NOMO-1 (cell line): ENCODE results near the gene FGF22.

Experiments
- DNase-seq, 2 experiments: peaks; one replicate each; lab custom pipeline; 2025; ENCODE audit not compliant: unreplicated experiment in 2 of 2; lab: John Stamatoyannopoulos, UW

The FGF22 gene

DNA sequence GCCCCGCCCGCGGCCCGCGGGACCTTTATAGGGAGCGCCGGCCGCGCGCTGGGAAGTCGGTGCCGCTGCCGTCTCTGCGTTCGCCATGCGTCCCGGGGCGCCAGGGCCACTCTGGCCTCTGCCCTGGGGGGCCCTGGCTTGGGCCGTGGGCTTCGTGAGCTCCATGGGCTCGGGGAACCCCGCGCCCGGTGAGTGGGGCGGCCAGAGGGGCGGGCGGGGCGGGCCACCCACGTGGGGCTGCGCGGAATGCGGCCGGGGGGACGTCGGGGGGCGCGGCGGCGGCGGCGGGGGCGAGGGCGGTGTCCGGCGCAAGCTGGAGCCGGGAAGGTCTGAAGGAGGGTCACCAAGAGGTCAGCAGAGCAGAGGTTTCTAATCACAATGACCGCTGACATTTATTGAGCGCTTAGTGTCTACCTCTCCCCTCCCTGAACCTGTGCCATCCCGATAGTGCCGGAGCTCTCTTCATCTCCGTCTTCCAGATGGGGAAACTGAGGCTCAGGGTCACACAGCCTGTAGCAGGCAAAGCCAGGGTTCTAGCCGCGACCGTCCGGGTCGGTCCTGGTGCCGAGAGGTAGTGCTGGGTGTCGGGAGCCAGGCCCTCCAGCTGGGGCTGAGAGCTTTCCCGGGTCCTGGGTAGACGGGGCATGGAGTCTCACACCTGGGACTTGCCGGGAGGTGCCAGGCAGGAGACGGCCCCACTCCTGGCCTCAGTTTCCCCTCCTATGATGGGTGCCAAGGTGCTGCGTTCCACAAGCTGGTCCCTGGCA is 36.8 kb downstream of the FGF22 start, which contains the start of gene FSTL3:
Gene FSTL3 (plus strand): TSS at position 54 of the 767 bp plus-strand sequence. CDS start 32 bp downstream, at position 86.
- no peak for DNase-seq

DNA sequence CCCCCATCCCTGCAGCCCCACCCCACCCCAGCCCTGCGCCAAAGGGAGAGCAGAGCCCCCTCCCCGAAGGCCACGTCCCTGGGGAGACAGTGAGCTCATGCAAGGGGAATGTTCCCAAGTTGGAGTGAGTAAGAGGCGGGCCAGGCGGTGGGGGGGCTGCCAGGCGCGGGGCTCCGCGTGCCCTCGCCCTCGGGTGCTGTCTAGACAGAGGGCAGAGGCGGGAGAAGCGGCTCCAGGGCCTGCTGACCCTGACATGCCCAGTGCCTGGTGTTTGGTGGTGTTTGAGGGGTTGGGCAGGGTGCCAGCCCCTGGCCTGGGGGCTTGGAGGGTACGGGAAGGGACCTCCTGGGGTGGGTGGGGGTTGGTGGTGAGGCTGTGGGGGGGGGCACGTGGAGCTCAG is 37.5 kb downstream of the FGF22 start:
- DNase-seq = no peak

DNA sequence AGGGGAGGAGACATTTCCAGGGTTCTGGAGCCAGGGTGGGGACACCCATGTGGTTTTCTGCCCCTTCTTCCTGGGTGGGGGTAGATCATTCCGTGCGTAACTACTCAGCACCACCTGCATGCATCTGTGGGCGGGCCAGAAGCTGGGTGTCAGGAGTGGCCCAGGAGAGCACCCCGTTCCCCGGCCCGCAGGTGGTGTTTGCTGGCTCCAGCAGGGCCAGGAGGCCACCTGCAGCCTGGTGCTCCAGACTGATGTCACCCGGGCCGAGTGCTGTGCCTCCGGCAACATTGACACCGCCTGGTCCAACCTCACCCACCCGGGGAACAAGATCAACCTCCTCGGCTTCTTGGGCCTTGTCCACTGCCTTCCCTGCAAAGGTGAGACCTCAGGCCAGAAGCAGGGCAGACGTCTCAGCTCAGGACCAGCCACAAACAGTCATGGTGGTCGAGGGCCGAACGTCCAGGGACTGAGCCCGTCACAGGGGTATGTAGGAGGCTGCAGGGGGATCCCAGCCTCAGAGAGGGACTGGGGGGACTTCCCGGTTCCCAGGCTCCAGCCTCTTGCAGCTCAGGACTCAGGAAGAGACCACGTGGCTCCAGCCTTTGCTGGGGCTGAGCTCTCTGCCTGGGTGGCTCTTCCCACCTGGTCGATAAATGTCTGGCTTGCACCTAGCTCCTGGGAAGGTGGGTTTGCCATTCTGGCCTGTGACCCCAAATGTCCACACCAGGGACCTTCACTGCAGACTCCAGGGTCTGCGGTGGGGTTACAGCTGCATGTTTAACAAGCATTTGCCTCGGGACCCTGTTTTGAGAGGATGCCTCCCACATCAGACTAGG is 38.1 kb downstream of the FGF22 start:
- no peak for DNase-seq

DNA sequence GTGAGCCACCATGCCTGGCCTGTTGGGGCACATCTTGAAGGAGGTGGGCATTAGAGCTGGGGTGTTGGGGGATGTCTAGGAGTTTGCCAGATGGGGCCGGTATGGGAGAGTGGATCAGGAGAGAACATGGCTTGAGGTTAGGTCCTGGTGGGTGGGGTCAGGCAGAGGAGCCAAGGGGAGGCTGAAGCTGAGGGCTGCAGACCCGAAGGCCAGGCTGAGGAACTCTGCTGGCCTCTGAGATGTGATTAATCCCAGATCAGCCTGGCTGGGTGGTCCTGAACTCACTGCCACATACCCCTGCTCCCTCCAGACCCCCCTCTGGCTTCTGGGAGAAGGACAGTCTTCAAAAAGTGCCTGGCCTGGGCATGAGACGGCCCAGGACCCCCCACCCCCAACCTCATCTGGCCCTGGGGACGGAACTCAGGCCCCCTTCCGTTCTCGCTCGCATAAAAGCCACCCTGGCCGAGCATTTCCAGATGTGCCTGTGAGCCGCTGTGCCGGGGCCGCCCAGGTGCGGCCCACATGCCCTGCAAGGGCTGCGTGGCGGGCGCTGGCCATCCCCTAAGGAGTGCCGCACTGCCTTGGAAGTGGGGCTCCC is 39.2 kb downstream of the FGF22 start:
- DNase-seq = no peak

DNA sequence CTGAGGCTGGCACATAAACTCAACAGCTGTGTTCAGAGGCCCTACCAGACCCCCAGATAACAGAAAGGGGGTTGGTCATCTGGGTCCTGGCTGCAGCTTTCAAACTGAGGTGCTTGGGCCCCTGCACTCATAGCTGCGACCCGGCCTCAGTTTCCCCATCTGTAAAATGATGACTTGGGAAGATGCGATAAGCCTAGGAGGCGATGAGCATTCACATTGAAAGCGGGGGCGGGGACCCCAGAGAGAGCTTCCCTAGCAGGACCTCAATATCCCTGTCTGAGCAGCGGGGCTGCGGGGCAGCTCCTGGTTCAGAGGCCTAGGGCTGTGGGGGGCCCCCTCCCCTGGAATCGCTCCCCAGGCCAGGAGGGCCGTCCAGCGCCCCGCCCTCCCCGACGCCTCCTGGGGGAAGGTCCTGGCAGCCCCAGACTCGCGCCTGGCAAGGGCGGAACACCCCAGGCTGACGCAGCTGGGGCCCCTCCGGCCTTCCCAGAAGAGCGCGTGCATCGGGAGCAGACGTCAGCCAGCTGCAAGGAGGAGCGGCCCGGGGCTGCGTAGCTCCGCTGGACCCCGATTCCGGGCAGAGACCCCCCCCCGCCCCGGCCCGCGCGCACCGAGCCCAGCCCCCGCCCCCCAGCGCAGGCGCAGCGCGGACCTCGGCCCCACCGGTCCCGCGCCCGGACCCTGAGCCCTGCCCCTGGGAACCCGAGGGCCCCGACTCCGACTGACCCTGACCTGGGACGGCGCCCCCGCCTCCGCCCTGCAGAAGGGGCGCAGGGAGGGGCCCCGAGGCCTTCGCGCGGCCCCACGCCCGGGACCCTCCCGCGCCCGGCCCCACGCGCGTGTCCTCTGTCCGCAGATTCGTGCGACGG is 40.0 kb downstream of the FGF22 start:
- peak; percentile 22 to 24 for DNase-seq

DNA sequence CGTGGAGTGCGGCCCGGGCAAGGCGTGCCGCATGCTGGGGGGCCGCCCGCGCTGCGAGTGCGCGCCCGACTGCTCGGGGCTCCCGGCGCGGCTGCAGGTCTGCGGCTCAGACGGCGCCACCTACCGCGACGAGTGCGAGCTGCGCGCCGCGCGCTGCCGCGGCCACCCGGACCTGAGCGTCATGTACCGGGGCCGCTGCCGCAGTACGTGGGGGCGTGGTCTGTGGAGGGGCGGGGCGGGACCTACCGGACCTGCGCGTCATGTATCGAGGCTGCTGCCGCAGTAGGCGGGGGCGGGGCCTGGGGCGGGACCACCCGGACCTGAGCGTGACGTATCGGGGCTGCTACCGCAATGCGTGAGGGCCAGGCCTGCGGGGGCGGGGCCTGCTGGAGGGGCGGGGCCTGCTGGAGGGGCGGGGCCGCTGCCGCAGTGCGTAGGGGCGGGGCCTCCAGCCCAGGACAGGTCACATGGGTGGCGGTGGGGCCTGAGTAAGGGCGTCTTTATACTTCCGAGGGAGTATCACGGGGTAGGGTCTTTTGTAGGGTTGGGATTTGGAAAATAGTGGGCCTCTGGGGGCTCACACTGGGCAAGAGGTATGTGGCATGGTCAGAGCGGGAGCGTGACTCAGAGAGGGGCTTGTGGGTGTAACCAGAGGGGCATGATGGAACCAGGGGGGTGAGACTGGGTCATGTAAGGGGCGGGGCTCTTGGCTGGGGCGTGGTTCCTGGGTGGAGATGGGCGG is 40.8 kb downstream of the FGF22 start:
- DNase-seq = peak; percentile 95 to 98

DNA sequence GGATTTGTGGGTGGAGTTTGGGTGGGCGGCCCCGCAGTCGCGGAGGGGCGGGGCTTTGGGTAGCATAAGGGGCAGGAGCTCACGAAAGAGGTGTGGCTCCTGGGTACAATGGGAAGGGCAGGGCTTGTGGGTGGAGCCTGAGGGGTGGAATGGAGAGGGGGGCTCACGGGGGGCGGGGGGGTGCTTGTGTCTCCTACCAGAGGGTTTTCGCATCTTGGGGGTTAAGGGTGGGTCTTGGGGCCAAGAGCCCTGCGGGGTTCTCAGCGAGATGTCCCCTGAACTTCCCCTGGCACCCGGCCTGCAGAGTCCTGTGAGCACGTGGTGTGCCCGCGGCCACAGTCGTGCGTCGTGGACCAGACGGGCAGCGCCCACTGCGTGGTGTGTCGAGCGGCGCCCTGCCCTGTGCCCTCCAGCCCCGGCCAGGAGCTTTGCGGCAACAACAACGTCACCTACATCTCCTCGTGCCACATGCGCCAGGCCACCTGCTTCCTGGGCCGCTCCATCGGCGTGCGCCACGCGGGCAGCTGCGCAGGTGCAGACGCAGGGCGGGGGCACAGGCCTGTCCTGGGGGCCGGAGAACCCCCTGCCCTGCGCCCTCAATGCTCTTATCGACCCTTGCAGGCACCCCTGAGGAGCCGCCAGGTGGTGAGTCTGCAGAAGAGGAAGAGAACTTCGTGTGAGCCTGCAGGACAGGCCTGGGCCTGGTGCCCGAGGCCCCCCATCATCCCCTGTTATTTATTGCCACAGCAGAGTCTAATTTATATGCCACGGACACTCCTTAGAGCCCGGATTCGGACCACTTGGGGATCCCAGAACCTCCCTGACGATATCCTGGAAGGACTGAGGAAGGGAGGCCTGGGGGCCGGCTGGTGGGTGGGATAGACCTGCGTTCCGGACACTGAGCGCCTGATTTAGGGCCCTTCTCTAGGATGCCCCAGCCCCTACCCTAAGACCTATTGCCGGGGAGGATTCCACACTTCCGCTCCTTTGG is 41.6 kb downstream of the FGF22 start:
- DNase-seq = peak in 1 of 2 experiments; percentile 91

DNA sequence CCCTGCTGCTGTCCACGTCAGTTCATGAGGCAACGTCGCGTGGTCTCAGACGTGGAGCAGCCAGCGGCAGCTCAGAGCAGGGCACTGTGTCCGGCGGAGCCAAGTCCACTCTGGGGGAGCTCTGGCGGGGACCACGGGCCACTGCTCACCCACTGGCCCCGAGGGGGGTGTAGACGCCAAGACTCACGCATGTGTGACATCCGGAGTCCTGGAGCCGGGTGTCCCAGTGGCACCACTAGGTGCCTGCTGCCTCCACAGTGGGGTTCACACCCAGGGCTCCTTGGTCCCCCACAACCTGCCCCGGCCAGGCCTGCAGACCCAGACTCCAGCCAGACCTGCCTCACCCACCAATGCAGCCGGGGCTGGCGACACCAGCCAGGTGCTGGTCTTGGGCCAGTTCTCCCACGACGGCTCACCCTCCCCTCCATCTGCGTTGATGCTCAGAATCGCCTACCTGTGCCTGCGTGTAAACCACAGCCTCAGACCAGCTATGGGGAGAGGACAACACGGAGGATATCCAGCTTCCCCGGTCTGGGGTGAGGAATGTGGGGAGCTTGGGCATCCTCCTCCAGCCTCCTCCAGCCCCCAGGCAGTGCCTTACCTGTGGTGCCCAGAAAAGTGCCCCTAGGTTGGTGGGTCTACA is 43.1 kb downstream of the FGF22 start:
- no peak for DNase-seq

DNA sequence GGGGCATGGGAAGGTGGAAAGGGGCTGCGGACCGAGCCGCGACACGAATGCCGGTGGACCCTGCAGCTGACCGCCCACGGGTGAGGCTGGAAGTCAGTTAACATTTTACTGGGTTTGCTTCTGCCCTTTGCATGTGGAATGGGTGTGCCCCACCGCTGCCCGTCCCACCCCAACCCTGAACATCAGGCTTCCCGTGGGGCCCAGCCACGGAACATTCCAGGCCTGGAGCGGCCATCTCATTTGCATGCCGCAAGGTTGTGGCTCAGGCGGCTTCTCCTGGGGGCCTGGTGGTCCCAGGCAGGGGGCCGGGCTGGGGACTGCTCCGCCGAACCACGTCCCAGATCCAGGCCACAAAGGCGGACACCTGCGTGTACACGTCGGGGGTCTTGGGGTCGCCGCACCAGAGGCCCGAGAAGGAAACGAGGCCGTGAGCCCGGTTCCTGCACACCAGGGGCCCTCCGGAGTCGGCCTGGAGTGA is 45.8 kb downstream of the FGF22 start:
- DNase-seq = no peak

DNA sequence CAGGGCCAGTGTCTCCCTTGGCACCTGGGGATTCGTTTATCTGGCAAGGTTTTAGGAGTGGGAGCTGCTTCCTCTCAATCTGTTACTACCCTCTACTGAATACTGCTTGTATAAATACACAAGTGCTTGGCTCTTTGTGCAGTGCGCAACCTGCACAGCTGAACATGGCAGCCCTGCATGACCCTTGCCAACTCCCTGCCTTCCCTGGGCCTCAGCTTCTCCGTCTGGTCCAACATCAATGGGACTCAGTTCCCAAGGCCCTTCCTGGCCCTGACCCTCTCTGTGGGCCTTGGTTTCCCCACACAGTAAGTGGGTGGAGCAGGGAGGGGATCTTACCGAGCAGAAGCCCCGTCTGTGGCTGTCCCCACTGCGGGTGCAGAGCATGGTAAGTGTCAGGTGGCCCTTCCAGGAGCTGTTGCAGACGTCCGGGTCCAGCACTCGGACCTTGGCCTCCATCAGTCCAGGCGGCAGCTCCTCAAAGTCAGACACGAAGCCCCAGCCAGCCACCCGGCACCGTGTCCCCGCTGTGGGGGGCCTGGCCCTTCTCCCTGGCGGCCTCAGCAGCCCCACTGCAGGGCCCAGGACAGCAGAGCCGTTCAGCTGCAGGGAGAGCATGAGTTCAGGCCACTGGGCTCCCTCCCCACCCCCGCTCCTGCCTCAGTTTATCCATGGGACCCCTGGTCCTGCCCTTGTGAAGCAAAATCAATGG is 47.1 kb downstream of the FGF22 start:
- no peak for DNase-seq

DNA sequence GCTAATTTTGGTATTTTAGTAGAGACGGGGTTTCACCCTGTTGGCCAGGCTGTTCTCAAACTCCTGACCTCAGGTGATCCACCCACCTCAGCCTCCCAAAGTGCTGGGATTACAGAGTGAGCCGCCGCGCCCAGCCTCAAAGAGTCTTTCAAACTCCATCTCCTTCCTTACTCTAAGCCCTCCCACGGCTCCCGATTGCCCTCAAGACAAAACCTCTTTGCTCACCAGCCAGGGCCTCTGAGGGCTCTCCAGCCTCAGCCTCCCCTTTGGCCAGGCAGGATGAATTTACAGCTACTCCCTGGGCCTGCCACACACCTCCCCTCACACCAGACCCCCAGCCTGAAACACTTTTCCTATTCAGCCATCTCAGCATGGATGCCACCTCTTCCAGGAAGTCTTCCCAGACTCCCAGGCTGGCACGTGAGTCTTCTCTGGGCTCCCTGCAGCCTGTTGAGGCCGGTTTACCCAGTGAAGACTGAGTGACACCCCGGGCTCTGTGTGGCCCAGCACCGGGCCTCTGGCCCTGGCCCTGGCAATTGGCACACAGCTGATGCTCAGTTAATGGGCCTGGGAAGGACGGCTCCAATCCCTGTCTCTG is 48.0 kb downstream of the FGF22 start:
- DNase-seq = no peak

DNA sequence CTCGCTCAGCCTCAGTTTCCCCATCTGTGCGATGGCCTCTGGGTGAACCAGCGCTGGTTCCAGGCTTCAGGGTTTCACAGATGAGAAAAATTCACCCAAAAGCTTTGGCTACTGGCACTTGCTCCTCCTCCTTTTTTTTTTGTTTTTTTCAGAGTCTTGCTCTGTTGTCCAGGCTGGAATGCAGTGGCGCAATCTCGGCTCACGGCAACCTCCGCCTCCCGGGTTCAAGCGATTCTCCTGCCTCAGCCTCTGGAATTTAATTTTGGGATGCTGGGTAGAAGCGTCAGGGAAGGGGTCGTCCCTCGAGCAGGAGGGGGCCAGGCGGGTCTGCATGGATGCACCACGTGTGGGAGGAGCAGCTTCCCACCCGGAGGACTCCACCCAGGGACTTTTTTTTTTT is 48.5 kb downstream of the FGF22 start:
- no peak for DNase-seq

DNA sequence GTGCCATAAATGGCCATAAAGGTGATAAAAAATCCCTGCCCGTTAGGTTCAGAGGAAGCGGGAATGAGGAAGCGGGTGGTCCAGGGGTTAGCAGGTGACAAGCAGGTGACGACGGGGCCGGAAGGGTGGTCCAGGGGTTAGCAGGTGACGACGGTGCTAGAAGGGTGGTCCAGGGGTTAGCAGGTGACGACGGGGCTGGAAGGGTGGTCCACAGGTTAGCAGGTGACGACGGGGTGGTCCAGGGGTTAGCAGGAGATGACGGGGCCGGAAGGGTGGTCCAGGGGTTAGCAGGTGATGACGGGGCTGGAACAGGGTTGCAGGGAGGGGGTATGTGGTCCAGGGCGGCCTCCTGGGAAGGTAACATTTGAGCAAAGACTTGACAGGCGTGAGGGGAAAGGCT is 49.3 kb downstream of the FGF22 start:
- no peak for DNase-seq

DNA sequence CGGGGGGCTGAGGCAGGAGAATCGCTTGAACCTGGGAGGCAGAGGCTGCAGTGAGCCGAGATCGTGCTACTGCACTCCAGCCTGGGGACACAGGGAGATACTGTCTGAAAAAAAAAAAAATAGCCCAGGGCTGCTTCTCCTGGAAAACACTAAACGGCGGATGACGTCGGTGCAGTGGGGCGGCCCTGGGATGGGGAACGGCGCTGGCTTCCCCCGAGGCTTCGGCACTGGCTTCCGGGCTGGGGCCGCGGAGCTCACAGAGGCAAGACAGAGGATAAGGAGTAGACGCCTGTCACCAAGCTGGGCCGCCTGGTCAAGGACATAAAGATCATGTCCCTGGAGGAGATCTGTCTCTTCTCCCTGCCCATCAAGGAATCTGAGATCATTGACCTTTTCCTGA is 50.5 kb downstream of the FGF22 start:
- no peak for DNase-seq
